Omental fat pad (tissue), 4 donors: ENCODE results near the gene SDS. TPM values are rescaled to one million over a fixed set of nuclear protein-coding genes. Genes with fewer than 3 reads are reported as not detected.

Source experiments
- ATAC-seq: fragments of 150-250 bp; one replicate; pipeline ENCODE4 v1.9.1; 2016; ENCODE audit warnings: mild to moderate bottlenecking, moderate library complexity; ENCODE audit not compliant: low FRiP score
- DNase-seq: peaks from one replicate; pipeline ENCODE4 v3.0.0-alpha.2; 2019; ENCODE audit warnings: low spot score
- CTCF ChIP-seq, 3 donors: fragments of 450-650 bp; IDR thresholded peaks; one replicate each; pipeline ENCODE4 v1.5.1; 2016 to 2017; ENCODE audit warnings: antibody characterized with exemption in 3 of 3, mild to moderate bottlenecking in 3 of 3, moderate library complexity in 2 of 3
- total RNA-seq, 4 donors: library from RNA; depleted of rRNA; stranded (reverse); fragments of >200 nt; gene quantifications; one replicate each; pipeline ENCODE4 v1.1.0, GENCODE V29; 2016

SDS gene
- total RNA-seq, 4 donors from 2014 or later: 0.63 to 52.1 (median 3.3) TPM

- TF ChIP-seq CTCF (IDR thresholded peaks at IDR 0.05): no peak
- DNase-seq (no peak), ATAC-seq (no peak)
Measured at GRCh38 chr12:113393749-113394148, 9.9 kb downstream of the SDS start.

- ATAC-seq: no peak
Measured at GRCh38 chr12:113392988-113393579, 10.6 kb downstream of the SDS start.

GRCh38 chr12:113392520-113392919, 11.2 kb downstream of the SDS start:
- ATAC-seq (no peak), DNase-seq (no peak)
- no peak for TF ChIP-seq CTCF (IDR thresholded peaks at IDR 0.05)

More at GRCh38 chr12:113392988-113393579, 10.6 kb downstream of the SDS start:
- no peak for DNase-seq
- no peak for TF ChIP-seq CTCF (IDR thresholded peaks at IDR 0.05)

- DNase-seq: no peak
- ATAC-seq: no peak
- no peak for TF ChIP-seq CTCF (IDR thresholded peaks at IDR 0.05)
Measured at GRCh38 chr12:113391650-113392337, 11.9 kb downstream of the SDS start.

- DNase-seq (no peak), ATAC-seq (no peak)
- TF ChIP-seq CTCF (IDR thresholded peaks at IDR 0.05): no peak
Measured at GRCh38 chr12:113391145-113391544, 12.5 kb downstream of the SDS start.

GRCh38 chr12:113390064-113391043, 13.3 kb downstream of the SDS start:
- no peak for DNase-seq
- ATAC-seq: no peak
- TF ChIP-seq CTCF (IDR thresholded peaks at IDR 0.05): no peak
